ENCODE measurements around the gene GABPB2. TPM values are rescaled to one million over a fixed set of nuclear protein-coding genes. Genes with fewer than 3 reads are reported as not detected.

Gene GABPB2
- total RNA-seq, 1 donor from 2014 or later: 4.1 TPM

- Mint-ChIP-seq H3K36me3 (ENCODE audit: low read depth, unreplicated experiment) (peaks cover 22% of the 10 kb centered on the region), H3K27me3 (ENCODE audit: unreplicated experiment) (peaks cover 4% of the 10 kb centered on the region), H3K27ac (ENCODE audit: unreplicated experiment) (peak overlapping the region; percentile 39), H3K4me3 (ENCODE audit: unreplicated experiment) (peak overlapping the region; percentile 98), H3K4me1 (ENCODE audit: unreplicated experiment) (peaks cover 36% of the 10 kb centered on the region), H3K9me3 (ENCODE audit: unreplicated experiment) (no peaks in the 10 kb centered on the region)
- TF ChIP-seq, protein P1, sequence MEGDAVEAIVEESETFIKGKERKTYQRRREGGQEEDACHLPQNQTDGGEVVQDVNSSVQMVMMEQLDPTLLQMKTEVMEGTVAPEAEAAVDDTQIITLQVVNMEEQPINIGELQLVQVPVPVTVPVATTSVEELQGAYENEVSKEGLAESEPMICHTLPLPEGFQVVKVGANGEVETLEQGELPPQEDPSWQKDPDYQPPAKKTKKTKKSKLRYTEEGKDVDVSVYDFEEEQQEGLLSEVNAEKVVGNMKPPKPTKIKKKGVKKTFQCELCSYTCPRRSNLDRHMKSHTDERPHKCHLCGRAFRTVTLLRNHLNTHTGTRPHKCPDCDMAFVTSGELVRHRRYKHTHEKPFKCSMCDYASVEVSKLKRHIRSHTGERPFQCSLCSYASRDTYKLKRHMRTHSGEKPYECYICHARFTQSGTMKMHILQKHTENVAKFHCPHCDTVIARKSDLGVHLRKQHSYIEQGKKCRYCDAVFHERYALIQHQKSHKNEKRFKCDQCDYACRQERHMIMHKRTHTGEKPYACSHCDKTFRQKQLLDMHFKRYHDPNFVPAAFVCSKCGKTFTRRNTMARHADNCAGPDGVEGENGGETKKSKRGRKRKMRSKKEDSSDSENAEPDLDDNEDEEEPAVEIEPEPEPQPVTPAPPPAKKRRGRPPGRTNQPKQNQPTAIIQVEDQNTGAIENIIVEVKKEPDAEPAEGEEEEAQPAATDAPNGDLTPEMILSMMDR (IDR thresholded peaks at IDR 0.05; ENCODE audit: unreplicated experiment): no peak
- DNase-seq (ENCODE audit: low spot score): no peak
Measured at GRCh38 chr1:151062741-151063371, 7.7 kb upstream of the GABPB2 start.

DNA sequence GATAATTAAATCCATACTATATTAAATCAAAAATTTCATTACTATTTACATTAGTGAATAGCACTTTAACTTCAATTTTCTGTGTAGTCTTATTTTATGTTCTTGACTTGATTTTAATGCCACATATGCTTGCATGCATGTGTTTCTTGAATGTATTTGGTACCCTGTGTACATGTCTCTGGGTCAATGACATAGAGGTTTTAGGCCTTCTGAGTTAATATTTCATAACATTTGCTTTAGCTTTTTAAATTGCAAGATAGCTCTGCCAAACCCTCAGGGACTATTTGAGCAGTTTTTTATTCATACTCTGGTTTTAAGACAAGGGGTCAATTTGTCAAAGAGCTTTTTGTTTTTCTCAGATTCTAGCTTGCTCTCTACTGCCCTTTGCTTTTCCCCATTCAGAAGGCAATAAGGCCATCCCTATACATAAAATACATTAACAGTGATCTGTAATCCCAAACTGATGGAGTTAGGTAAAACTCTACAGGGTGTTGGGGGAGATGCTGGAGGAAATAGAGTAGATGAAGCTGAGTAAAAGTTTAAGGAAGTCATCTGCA is 5.4 kb upstream of the GABPB2 start:
- H3K36me3 Mint-ChIP-seq (ENCODE audit: low read depth, unreplicated experiment): peaks cover 13% of the 10 kb centered on the region
- no peak for DNase-seq (ENCODE audit: low spot score)
- peaks cover 28% of the 10 kb centered on the region for H3K4me1 Mint-ChIP-seq (ENCODE audit: unreplicated experiment)
- H3K27ac Mint-ChIP-seq (ENCODE audit: unreplicated experiment): peak overlapping the region; percentile 90
- no peaks in the 10 kb centered on the region for H3K9me3 Mint-ChIP-seq (ENCODE audit: unreplicated experiment)
- peaks cover 2% of the 10 kb centered on the region for H3K27me3 Mint-ChIP-seq (ENCODE audit: unreplicated experiment)
- TF ChIP-seq, protein P1 (IDR thresholded peaks at IDR 0.05; ENCODE audit: unreplicated experiment): no peak
- peak overlapping the region; percentile 84 for H3K4me3 Mint-ChIP-seq (ENCODE audit: unreplicated experiment)

DNA sequence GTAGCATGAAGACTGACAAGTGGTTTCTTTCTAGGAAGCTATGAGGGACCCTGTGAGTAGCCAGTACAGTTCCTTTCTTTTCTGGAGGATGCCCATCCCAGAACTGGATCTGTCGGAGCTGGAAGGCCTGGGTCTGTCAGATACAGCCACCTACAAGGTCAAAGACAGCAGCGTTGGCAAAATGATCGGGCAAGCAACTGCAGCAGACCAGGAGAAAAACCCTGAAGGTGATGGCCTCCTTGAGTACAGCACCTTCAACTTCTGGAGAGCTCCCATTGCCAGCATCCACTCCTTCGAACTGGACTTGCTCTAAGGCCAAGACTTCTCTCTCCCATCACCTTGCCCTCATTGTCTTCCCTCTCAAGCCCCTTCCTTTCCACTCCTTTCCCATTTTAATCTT is 3.4 kb upstream of the GABPB2 start:
- no peak overlapping the region for H3K4me3 Mint-ChIP-seq (ENCODE audit: unreplicated experiment)
- peaks cover 9% of the 10 kb centered on the region for H3K27me3 Mint-ChIP-seq (ENCODE audit: unreplicated experiment)
- TF ChIP-seq, protein P1 (IDR thresholded peaks at IDR 0.05; ENCODE audit: unreplicated experiment): no peak
- H3K27ac Mint-ChIP-seq (ENCODE audit: unreplicated experiment): no peak overlapping the region
- H3K36me3 Mint-ChIP-seq (ENCODE audit: low read depth, unreplicated experiment): peaks cover 9% of the 10 kb centered on the region
- H3K9me3 Mint-ChIP-seq (ENCODE audit: unreplicated experiment): no peaks in the 10 kb centered on the region
- peaks cover 20% of the 10 kb centered on the region for H3K4me1 Mint-ChIP-seq (ENCODE audit: unreplicated experiment)
- no peak for DNase-seq (ENCODE audit: low spot score)

DNA sequence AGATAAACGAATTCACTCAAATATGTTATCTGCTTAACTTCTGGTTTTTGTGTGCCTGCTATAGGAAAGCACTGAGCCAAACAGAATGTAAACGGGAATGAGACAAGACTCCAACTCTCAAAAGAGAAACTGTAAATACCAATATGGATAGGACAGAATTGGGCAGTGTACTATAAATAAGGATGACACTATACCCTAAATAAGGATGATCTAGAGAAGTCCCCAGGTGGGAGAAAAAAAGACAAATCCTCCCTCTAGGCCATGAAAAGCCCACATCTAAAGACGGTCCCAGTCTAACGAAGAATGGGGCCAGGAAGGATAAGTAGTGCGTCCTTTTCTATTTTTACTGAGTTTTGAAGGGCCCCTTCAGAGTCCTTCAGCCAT is 1.5 kb upstream of the GABPB2 start:
- H3K4me3 Mint-ChIP-seq (ENCODE audit: unreplicated experiment): peak overlapping the region; percentile 7
- no peaks in the 10 kb centered on the region for H3K9me3 Mint-ChIP-seq (ENCODE audit: unreplicated experiment)
- no peak for DNase-seq (ENCODE audit: low spot score)
- peak overlapping the region; percentile 13 for H3K27ac Mint-ChIP-seq (ENCODE audit: unreplicated experiment)
- TF ChIP-seq, protein P1 (IDR thresholded peaks at IDR 0.05; ENCODE audit: unreplicated experiment): no peak
- H3K36me3 Mint-ChIP-seq (ENCODE audit: low read depth, unreplicated experiment): peaks cover 9% of the 10 kb centered on the region
- H3K4me1 Mint-ChIP-seq (ENCODE audit: unreplicated experiment): peaks cover 13% of the 10 kb centered on the region
- H3K27me3 Mint-ChIP-seq (ENCODE audit: unreplicated experiment): peaks cover 9% of the 10 kb centered on the region

- peaks cover 9% of the 10 kb centered on the region for H3K27me3 Mint-ChIP-seq (ENCODE audit: unreplicated experiment)
- H3K36me3 Mint-ChIP-seq (ENCODE audit: low read depth, unreplicated experiment): no peaks in the 10 kb centered on the region
- TF ChIP-seq, protein P1 (IDR thresholded peaks at IDR 0.05; ENCODE audit: unreplicated experiment): no peak
- DNase-seq (ENCODE audit: low spot score): no peak
- H3K4me1 Mint-ChIP-seq (ENCODE audit: unreplicated experiment): peaks cover 9% of the 10 kb centered on the region
- no peaks in the 10 kb centered on the region for H3K9me3 Mint-ChIP-seq (ENCODE audit: unreplicated experiment)
- H3K27ac Mint-ChIP-seq (ENCODE audit: unreplicated experiment): peak overlapping the region; percentile 54
- no peak overlapping the region for H3K4me3 Mint-ChIP-seq (ENCODE audit: unreplicated experiment)
Measured at GRCh38 chr1:151072224-151072623, 1.7 kb downstream of the GABPB2 start.
